HEK293 (cell line): Measurements from ENCODE around the gene ESCO1.

Experiments
- CTCF ChIA-PET: fragments of 350-600 bp; formaldehyde crosslinking; extraction: SDS; loops from one replicate; lab custom pipeline; 2021; ENCODE audit warnings: antibody characterized with exemption; lab: Yijun Ruan, JAX
- POLR2A ChIA-PET: fragments of 300-600 bp; formaldehyde crosslinking; extraction: SDS; loops from one replicate; lab custom pipeline; 2020; ENCODE audit warnings: antibody characterized with exemption, inconsistent platforms; lab: Yijun Ruan, JAX
- H3K27ac ChIP-seq: fragments of 200-500 bp; sonication (Bioruptor generic); 2 replicates; pipeline ENCODE4 v1.5.1; 2014; ENCODE audit warnings: low read depth, low read length, control low read depth, inconsistent platforms; ENCODE audit errors: extremely low read depth
- H3K36me3 ChIP-seq, 2 experiments: fragments of 200-500 bp in 1 of 2; sonication (Bioruptor generic) in 1 of 2; 1 replicate in 1 of 2; 2 replicates in 1 of 2; pipeline ENCODE4 v1.5.1; 2014 to 2017; ENCODE audit warnings: inconsistent platforms in 2 of 2, low read length in 2 of 2; ENCODE audit not compliant: control insufficient read depth in 2 of 2, insufficient read depth in 1 of 2
- H3K4me1 ChIP-seq: fragments of 200-500 bp; sonication (Bioruptor generic); 2 replicates; pipeline ENCODE4 v1.5.1; 2014; ENCODE audit warnings: mild to moderate bottlenecking, low read length, inconsistent platforms; ENCODE audit not compliant: control insufficient read depth, insufficient read depth
- H3K4me3 ChIP-seq: 2 replicates; pipeline ENCODE4 v1.5.1; 2011; ENCODE audit warnings: low read depth, mild to moderate bottlenecking, control low read depth, low read length, moderate library complexity
- H3K9me3 ChIP-seq: fragments of 200-500 bp; sonication (Bioruptor generic); 2 replicates; pipeline ENCODE4 v1.5.1; 2014; ENCODE audit warnings: low read depth, low read length, inconsistent platforms; ENCODE audit not compliant: control insufficient read depth, insufficient read depth
- FEZF1 ChIP-seq: fragments of 450-650 bp; formaldehyde crosslinking; IDR thresholded peaks from 2 replicates; pipeline ENCODE4 v1.5.1; 2016; ENCODE audit warnings: missing biosample characterization, missing genetic modification characterization
- MEIS1 ChIP-seq: sonication (generic); formaldehyde crosslinking; IDR thresholded peaks from 2 replicates; pipeline ENCODE4 v1.8.1; 2022; ENCODE audit warnings: missing genetic modification reagents, mild to moderate bottlenecking, borderline replicate concordance
- OSR2 ChIP-seq: fragments of 450-650 bp; formaldehyde crosslinking; IDR thresholded peaks from 2 replicates; pipeline ENCODE4 v1.5.1; 2016; ENCODE audit warnings: missing biosample characterization, missing genetic modification characterization
- OVOL3 ChIP-seq: fragments of 450-650 bp; formaldehyde crosslinking; IDR thresholded peaks from 2 replicates; pipeline ENCODE4 v1.5.1; 2016; ENCODE audit warnings: missing biosample characterization, missing genetic modification characterization
- PRDM1 ChIP-seq: fragments of 450-650 bp; formaldehyde crosslinking; IDR thresholded peaks from 2 replicates; pipeline ENCODE4; 2016; ENCODE audit warnings: missing biosample characterization, missing genetic modification characterization
- YY1 ChIP-seq: fragments of 450-650 bp; formaldehyde crosslinking; IDR thresholded peaks from 2 replicates; pipeline ENCODE4 v1.5.1; 2018; ENCODE audit warnings: missing biosample characterization, missing genetic modification characterization
- ZFP41 ChIP-seq: fragments of 450-650 bp; formaldehyde crosslinking; IDR thresholded peaks from 2 replicates; pipeline ENCODE4 v1.5.1; 2016; ENCODE audit warnings: missing biosample characterization, missing genetic modification characterization, borderline replicate concordance
- ZIC2 ChIP-seq: fragments of 450-650 bp; formaldehyde crosslinking; IDR thresholded peaks from 2 replicates; pipeline ENCODE4 v1.5.1; 2016; ENCODE audit warnings: missing biosample characterization, missing genetic modification characterization
- ZNF112 ChIP-seq: fragments of 450-650 bp; formaldehyde crosslinking; IDR thresholded peaks from 2 replicates; pipeline ENCODE4 v1.5.0; 2017; ENCODE audit warnings: missing biosample characterization, missing genetic modification characterization
- ZNF133 ChIP-seq: fragments of 450-650 bp; formaldehyde crosslinking; IDR thresholded peaks from 2 replicates; pipeline ENCODE4 v1.5.1; 2016; ENCODE audit warnings: missing biosample characterization, missing genetic modification characterization
- ZNF169 ChIP-seq: fragments of 450-650 bp; formaldehyde crosslinking; IDR thresholded peaks from 2 replicates; pipeline ENCODE4 v1.5.1; 2016; ENCODE audit warnings: missing biosample characterization, missing genetic modification characterization
- ZNF175 ChIP-seq: fragments of 450-650 bp; formaldehyde crosslinking; IDR thresholded peaks from 2 replicates; pipeline ENCODE4 v1.5.1; 2016; ENCODE audit warnings: missing biosample characterization, missing genetic modification characterization
- ZNF302 ChIP-seq: fragments of 450-650 bp; formaldehyde crosslinking; IDR thresholded peaks from 2 replicates; pipeline ENCODE4 v1.5.1; 2016; ENCODE audit warnings: missing biosample characterization, missing genetic modification characterization, low read depth
- ZNF311 ChIP-seq: fragments of 450-650 bp; formaldehyde crosslinking; IDR thresholded peaks from 2 replicates; pipeline ENCODE4 v1.5.1; 2017; ENCODE audit warnings: missing biosample characterization, missing genetic modification characterization, borderline replicate concordance
- ZNF571 ChIP-seq: fragments of 450-650 bp; formaldehyde crosslinking; IDR thresholded peaks from 2 replicates; pipeline ENCODE4 v1.5.0; 2017; ENCODE audit warnings: missing biosample characterization, missing genetic modification characterization
- ZNF677 ChIP-seq: fragments of 450-650 bp; IDR thresholded peaks from 2 replicates; pipeline ENCODE4 v1.5.0; 2018; ENCODE audit warnings: missing biosample characterization, mild to moderate bottlenecking, missing genetic modification characterization, moderate library complexity
- ZNF76 ChIP-seq: fragments of 450-650 bp; formaldehyde crosslinking; IDR thresholded peaks from 2 replicates; pipeline ENCODE4; 2016; ENCODE audit warnings: low read depth, missing biosample characterization, missing genetic modification characterization, borderline replicate concordance
- ZNF776 ChIP-seq: fragments of 450-650 bp; formaldehyde crosslinking; IDR thresholded peaks from 2 replicates; pipeline ENCODE4 v1.5.0; 2017; ENCODE audit warnings: missing biosample characterization, missing genetic modification characterization, borderline replicate concordance
- ZNF837 ChIP-seq: fragments of 450-650 bp; formaldehyde crosslinking; IDR thresholded peaks from 2 replicates; pipeline ENCODE4 v1.5.1; 2016; ENCODE audit warnings: missing biosample characterization, missing genetic modification characterization
- ZSCAN30 ChIP-seq: fragments of 450-650 bp; IDR thresholded peaks from 2 replicates; pipeline ENCODE4 v1.5.1; 2018; ENCODE audit warnings: missing biosample characterization, mild to moderate bottlenecking, missing genetic modification characterization, moderate library complexity
- TF ChIP-seq, protein P1 (sequence below): fragments of 450-650 bp; IDR thresholded peaks from 2 replicates; pipeline ENCODE4 v1.5.1; 2018; ENCODE audit warnings: missing biosample characterization, mild to moderate bottlenecking, missing genetic modification characterization

ESCO1 gene

DNA sequence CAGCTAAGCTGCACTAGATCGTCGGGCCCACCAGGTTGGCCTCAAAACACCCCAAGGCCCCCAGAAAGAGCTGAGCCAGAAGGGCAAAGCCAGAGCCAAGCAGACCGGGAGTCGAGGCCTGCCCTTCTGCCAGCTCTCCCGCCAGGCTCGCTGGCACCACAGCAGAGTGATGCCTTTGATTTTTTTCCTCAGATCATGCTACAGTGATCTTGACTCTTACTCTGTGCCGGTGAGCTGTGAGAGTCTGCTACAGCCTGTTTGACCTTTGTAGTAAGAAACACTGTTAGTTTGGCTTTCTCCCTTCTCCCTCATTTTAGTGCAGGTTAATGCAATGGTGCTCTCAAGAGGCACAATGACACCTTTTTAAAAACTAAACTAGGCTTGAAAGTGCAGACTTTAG, 97.8 kb downstream of the ESCO1 start (continued):
- TF ChIP-seq ZSCAN30 (tag by site-specific recombination) (no peak), ZNF311 (no peak), MEIS1 (CRISPR knock-in tag) (no peak)
- TF ChIP-seq, protein P1, sequence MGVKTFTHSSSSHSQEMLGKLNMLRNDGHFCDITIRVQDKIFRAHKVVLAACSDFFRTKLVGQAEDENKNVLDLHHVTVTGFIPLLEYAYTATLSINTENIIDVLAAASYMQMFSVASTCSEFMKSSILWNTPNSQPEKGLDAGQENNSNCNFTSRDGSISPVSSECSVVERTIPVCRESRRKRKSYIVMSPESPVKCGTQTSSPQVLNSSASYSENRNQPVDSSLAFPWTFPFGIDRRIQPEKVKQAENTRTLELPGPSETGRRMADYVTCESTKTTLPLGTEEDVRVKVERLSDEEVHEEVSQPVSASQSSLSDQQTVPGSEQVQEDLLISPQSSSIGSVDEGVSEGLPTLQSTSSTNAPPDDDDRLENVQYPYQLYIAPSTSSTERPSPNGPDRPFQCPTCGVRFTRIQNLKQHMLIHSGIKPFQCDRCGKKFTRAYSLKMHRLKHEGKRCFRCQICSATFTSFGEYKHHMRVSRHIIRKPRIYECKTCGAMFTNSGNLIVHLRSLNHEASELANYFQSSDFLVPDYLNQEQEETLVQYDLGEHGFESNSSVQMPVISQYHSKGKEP (tag by site-specific recombination) = no peak

DNA sequence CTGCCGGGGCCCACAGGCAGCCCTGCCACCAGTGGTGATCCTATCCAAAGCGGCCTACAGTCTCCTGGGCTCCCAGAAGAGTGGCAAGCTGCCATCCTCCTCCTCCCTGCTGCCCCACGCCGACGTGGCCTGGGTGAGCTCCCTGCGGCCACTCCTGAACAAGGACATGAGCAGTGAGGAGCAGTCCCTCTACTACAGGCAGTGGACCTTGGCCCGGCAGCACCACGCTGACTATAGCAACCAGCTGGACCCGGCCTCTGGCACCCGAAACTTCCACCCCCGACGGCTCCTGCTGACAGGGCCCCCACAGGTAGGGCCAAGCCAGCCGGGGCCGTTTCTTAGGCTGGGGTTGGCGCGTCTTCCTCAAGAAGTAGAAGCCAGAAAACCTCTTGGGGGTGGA, 100.5 kb downstream of the ESCO1 start:
- ChIA-PET CTCF (no interaction called here), POLR2A (no interaction called here)
- Histone ChIP-seq H3K9me3 (no peaks in the 10 kb centered on the region), H3K36me3 (peaks cover 0 to 42% of the 10 kb centered on the region in 2 experiments; a peak in 2 of 3 replicates), H3K27ac (no peak overlapping the region), H3K4me3 (no peak overlapping the region), H3K4me1 (no peaks in the 10 kb centered on the region)
- TF ChIP-seq ZNF302 (tag by site-specific recombination) (no peak), ZNF837 (tag by site-specific recombination) (no peak)

DNA sequence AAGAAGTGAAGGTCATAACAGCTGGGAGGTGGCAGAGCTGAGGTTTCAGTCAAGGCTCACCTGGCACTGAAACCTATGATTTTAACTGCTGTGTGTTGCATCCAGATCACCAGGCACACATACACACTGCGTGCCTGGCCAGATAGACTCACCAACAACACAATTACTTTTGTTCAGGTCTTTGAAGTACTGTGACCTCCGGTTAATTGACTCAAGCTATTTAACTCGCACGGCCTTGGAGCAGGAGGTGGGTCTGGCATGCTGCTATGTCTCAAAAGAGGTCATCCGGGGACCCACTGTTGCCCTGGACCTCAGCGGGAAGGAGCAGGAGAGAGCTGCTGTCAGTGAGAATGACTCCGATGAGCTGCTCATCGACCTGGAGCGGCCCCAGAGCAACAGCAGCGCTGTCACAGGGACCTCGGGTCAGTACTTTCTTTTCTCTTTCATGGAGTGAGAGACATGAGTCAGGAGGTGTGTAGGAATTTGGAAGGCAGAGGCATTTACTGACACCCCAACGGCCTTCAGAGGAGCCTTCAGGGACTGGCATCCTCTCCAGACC, 104.1 kb downstream of the ESCO1 start:
- H3K36me3 ChIP-seq = peaks cover 0 to 38% of the 10 kb centered on the region in 2 experiments; a peak in 2 of 3 replicates
- TF ChIP-seq FEZF1 (tag by site-specific recombination) (no peak), OVOL3 (tag by site-specific recombination) (no peak), ZFP41 (tag by site-specific recombination) (no peak), ZNF311 (no peak), ZNF571 (no peak), ZNF175 (tag by site-specific recombination) (no peak), OSR2 (no peak)
- ChIA-PET CTCF (interaction anchor here (0.5 to 1.2 kb wide), 4 partner anchors 9 to 316 kb away, joined by 3 to 4 read pairs (median 3); no protein-coding TSS in a partner anchor), POLR2A (interaction anchor here (0.5 kb wide), 1 partner anchor 20 kb away, joined by 3 read pairs; no protein-coding TSS in a partner anchor)
- H3K4me3 ChIP-seq = no peak overlapping the region
- H3K9me3 ChIP-seq = no peaks in the 10 kb centered on the region
- H3K4me1 ChIP-seq = no peaks in the 10 kb centered on the region
- no peak overlapping the region for H3K27ac ChIP-seq

DNA sequence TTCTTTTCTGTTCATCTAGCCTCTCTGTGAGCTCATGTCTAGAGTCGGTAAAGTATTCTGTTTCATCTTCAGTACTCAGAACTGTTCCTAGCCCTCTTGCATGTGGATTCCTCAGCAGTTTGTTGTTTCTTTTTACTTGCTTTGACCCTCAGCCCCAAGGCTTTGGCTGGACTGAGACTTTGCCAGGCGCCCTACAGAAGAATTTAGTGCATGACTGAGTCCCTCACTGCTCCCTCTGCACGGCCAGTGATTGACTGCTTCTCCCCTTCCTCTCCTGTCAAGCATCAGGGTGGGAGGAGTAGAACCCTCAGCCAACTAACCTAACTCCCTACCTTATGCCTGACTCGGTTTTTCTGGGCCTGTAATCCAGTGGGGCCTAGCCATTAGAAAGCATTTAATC, 109.8 kb downstream of the ESCO1 start:
- H3K4me1 ChIP-seq = no peaks in the 10 kb centered on the region
- POLR2A ChIA-PET = no interaction called here
- CTCF ChIA-PET = interaction anchor here (2.8 kb wide), 1 partner anchor 14 kb away, joined by 12 read pairs; no protein-coding TSS in a partner anchor
- H3K27ac ChIP-seq = no peak overlapping the region
- no peak for TF ChIP-seq ZNF112 (tag by site-specific recombination)
- TF ChIP-seq PRDM1 = no peak
- TF ChIP-seq, all 188 proteins: peak for 0
- Histone ChIP-seq H3K9me3 (no peaks in the 10 kb centered on the region), H3K4me3 (no peak overlapping the region), H3K36me3 (peaks cover 0 to 15% of the 10 kb centered on the region in 2 experiments; a peak in 1 of 3 replicates)

DNA sequence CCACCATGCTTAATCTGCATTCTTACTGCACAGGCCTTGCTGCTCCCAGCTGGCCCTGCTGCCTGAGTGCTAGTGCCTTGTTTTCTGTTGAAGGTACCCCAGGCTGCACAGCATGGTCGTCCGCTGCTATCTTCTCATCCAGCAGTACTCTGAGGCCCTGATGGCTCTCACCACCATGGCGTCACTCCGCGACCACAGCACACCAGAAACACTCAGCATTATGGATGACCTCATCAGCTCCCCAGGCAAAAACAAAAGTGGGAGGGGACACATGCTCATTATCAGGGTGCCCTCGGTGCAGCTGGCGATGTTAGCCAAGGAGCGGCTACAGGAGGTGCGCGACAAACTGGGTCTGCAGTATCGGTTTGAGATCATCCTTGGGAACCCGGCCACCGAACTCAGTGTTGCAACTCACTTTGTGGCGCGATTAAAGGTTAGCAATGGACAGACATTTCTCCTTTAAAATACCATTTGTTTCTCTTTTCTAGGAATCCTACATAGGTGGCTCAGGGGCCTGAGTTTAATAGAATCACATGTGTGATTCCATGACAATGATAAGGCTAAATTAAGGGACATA, 110.5 kb downstream of the ESCO1 start:
- CTCF ChIA-PET = interaction anchor here (0.6 to 2.8 kb wide), 17 partner anchors 9 to 1267 kb away, joined by 3 to 12 read pairs (median 4); partner anchors contain the start of gene ESCO1
- TF ChIP-seq ZIC2 (tag by site-specific recombination) = no peak
- TF ChIP-seq ZNF133 (tag by site-specific recombination) = no peak
- TF ChIP-seq YY1 (tag by site-specific recombination) = no peak
- no peak for TF ChIP-seq ZNF76
- no peak for TF ChIP-seq ZNF837 (tag by site-specific recombination)
- TF ChIP-seq ZNF169 (tag by site-specific recombination) = no peak
- TF ChIP-seq ZNF776 (tag by site-specific recombination) = no peak
- TF ChIP-seq ZNF677 = no peak
- TF ChIP-seq, all 188 proteins: peak for 0
- no peak overlapping the region for H3K4me3 ChIP-seq
- peaks cover 0 to 13% of the 10 kb centered on the region in 2 experiments; a peak in 1 of 3 replicates for H3K36me3 ChIP-seq
- H3K9me3 ChIP-seq = no peaks in the 10 kb centered on the region
- H3K27ac ChIP-seq = no peak overlapping the region
- H3K4me1 ChIP-seq = peaks cover 3% of the 10 kb centered on the region; the same call in 1 of the 2 replicates
- POLR2A ChIA-PET = no interaction called here
